Measurements from ENCODE around the gene FOXG1.

- TF ChIP-seq CTCF (IDR thresholded peaks at IDR 0.05) = no peak
- TF ChIP-seq POLR2A (IDR thresholded peaks at IDR 0.05) = no peak
Observed at GRCh38 chr14:28751467-28752058, 15.0 kb upstream of the FOXG1 start.

Data from vagina (tissue), 2 donors.